GM21825 (cell line): Measurements from ENCODE around the gene LAMA3.
"Not testable (repeated sequence)": the region's sequence is repeated elsewhere in the genome, so short reads cannot be mapped to it uniquely, and the experiment has no call there.

Source experiments
- ATAC-seq: cut with Tn5 transposase; IDR thresholded peaks from one replicate; pipeline ENCODE4 v1.9.1; 2021; ENCODE audit warnings: mild to moderate bottlenecking, moderate library complexity; ENCODE audit not compliant: unreplicated experiment

Gene LAMA3

GRCh38 chr18:23703057-23703986 is 14.1 kb downstream of the LAMA3 start:
- no peak for ATAC-seq

- no peak for ATAC-seq
Observed at GRCh38 chr18:23703987-23704384, 14.7 kb downstream of the LAMA3 start.

GRCh38 chr18:23704806-23705205 is 15.6 kb downstream of the LAMA3 start:
- no peak for ATAC-seq

GRCh38 chr18:23706971-23707640 is 17.9 kb downstream of the LAMA3 start:
- ATAC-seq = no peak

GRCh38 chr18:23710068-23710527 is 20.8 kb downstream of the LAMA3 start:
- ATAC-seq = no peak

DNA sequence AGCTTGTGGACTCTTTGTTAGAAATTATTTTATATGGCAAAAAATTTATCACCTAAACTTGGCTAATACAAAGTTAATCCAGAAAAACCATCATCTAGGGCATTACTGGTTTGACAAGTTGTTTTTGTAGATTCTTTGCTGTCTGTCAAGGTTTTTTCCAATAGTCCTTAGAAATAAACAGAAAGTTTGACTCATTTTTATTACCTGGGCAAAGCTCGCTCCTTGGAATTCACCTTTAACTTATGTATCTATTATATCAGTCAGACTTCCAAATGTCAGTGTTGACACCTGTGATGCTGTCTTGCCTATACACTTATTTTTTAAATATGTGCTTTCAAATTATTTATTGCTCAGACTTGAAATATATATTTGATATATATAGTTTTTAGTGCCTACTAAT is 21.7 kb downstream of the LAMA3 start:
- ATAC-seq = no peak

- no peak for ATAC-seq
Observed at GRCh38 chr18:23711426-23711825, 22.2 kb downstream of the LAMA3 start.

DNA sequence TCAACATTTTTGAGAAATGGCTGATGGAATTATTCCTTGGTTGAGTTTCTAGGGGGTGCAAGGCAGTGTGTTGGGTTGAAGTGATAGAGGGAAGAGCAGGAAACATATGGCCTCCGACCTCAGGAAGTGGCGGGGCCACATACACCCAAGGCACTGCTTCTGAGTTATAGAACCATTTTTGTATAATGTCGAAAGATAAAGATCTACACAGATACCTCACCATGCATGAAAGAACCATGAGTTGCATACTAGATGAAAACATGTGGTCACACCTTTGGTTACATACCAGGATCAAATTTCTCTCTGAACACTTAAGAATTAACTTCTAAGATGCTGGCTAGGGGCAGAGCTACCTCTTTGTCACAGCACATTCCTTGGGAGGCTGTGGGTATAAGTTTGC is 23.2 kb downstream of the LAMA3 start:
- ATAC-seq = no peak

DNA sequence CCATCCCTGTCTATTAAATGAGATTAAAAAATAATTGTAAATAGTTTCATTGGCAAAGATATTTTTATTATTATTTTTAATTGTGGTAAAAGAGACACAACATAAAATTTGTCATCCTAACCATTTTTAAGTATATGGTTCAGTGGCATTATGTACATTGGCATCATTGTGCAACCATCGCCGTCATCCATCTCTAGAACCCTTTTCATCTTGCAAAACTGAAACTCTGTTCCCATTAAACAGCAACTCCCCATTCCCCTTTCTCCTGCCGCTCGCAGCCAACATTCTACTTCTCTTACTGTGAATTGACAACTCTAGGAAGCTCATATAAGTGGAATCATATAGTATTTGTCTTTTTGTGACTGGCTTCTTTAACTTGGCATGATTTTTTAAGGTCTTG is 25.3 kb downstream of the LAMA3 start:
- ATAC-seq = no peak

GRCh38 chr18:23716079-23716478 is 26.8 kb downstream of the LAMA3 start:
- ATAC-seq = not testable (repeated sequence)

GRCh38 chr18:23716516-23716915 is 27.3 kb downstream of the LAMA3 start:
- ATAC-seq = no peak

DNA sequence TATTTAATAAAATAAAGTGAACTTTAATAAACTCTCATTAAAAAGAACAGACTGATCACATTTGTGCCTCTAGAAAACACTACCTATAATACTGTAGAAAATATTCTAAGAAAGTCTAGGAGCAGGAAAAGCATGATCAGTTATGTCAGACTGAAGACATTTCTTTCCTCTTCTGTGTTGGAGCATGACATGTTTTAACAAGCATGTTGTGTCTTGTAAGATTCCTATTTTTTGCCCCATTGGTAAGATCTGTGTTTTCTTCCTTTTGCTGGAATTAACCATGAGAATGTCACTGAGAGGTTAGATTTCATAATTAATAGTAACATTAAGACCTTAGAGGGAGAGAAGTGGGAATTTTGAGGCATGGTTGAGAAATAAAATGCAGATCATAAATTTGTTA is 27.7 kb downstream of the LAMA3 start:
- no peak for ATAC-seq

DNA sequence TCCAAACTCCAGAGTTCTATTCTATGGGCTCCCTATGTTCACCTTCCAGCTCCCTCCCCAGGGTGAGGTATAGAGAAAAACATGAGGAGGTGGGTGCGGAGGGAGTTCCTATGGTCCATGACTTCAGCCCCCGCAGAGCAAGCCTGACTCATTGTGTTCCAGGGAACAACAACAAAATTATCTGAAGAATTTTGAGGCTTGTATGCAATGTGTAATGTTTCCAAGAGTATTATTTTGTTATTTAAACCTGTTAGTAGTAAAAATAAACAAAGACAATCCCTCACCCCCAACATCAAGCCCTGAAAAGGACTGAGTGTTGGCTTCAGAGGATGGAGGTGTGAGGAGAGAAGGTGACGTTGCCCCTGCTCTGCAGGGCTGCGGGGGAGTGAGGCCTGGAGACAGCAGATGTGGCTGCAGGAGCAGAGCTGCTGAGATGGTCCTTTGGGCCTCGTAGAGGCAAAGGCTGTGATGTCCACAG is 29.0 kb downstream of the LAMA3 start:
- no peak for ATAC-seq

- no peak for ATAC-seq
Observed at GRCh38 chr18:23718731-23719130, 29.5 kb downstream of the LAMA3 start.

- ATAC-seq = no peak
Observed at GRCh38 chr18:23719634-23720201, 30.5 kb downstream of the LAMA3 start.

GRCh38 chr18:23721696-23722480 is 32.6 kb downstream of the LAMA3 start:
- ATAC-seq = no peak

DNA sequence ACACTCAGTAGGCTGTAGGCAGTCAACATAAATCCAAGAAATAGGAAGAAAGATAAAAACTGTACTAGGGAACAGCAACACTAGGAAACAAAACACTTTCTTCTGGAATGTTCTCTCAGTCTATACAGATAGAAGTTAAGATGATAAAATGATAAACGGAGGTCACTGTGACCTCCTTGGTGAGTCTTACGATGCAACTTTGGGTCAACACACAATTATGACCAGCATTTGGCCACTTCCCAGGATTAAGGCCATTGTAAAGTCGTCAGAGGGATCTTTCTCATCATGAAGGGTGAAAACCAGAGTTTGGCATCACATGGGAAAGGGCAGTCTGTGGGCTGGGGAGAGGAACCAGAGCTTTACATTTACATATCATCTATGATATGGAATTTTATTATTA is 33.4 kb downstream of the LAMA3 start:
- no peak for ATAC-seq

GRCh38 chr18:23723121-23723520 is 33.9 kb downstream of the LAMA3 start:
- ATAC-seq = no peak

GRCh38 chr18:23724681-23725080 is 35.4 kb downstream of the LAMA3 start:
- ATAC-seq = no peak

GRCh38 chr18:23725351-23725750 is 36.1 kb downstream of the LAMA3 start:
- no peak for ATAC-seq
